Brain microvascular endothelial cell (primary cell): ENCODE results near the gene ERBB4.

Experiments used
- DNase-seq: peaks from one replicate; pipeline ENCODE4 v3.0.0-alpha.2; 2020
- H3K27ac ChIP-seq: fragments of 250-450 bp; sonication (Bioruptor Pico); 2 replicates; pipeline ENCODE4 v1.5.1; 2020; ENCODE audit warnings: mild to moderate bottlenecking, moderate library complexity
- H3K27me3 ChIP-seq: fragments of 250-450 bp; sonication (Bioruptor Pico); replicated peaks from 2 replicates; pipeline ENCODE4 v1.5.1; 2020; ENCODE audit warnings: mild to moderate bottlenecking
- H3K36me3 ChIP-seq: fragments of 250-450 bp; sonication (Bioruptor Pico); replicated peaks from 2 replicates; pipeline ENCODE4 v1.5.1; 2020; ENCODE audit warnings: mild to moderate bottlenecking
- H3K4me3 ChIP-seq: 2 replicates; pipeline ENCODE4 v1.5.1; 2011; ENCODE audit warnings: low read depth, mild to moderate bottlenecking, control low read depth, low read length, moderate library complexity
- in situ Hi-C: cut with HindIII; loops from 2 replicates; pipeline ENCODE4 v1.10.0; 2017; ENCODE audit warnings: low sequenced_read_pairs, low pct_ligation_motif_present
- TF ChIP-seq, protein P1 (sequence below): IDR thresholded peaks from 2 replicates; pipeline ENCODE4 v1.5.1; 2011; ENCODE audit warnings: low read depth, mild to moderate bottlenecking, moderate library complexity, low read length, control low read depth, inconsistent platforms; ENCODE audit errors: missing control alignments

Gene ERBB4

DNA sequence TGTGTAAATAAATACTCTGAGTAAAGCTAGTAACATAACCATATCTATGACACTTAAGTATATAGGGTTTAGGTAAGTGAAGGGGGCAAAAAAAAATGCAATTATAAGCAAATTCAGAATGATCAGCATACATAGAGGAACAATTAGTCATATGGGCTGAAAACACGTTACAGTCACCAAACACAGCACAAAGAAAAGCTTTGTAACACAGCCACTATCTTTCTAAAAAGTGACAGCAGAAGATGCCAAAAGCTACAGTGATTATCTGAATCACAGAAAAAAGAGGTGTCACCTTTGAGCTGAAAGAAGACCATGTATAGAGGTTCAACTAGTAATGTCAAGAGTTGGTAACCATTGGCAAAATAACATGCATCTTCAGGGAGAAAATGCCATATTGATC lies 115.5 kb downstream of the ERBB4 start:
- no peak overlapping the region for H3K27ac ChIP-seq
- TF ChIP-seq, protein P1, sequence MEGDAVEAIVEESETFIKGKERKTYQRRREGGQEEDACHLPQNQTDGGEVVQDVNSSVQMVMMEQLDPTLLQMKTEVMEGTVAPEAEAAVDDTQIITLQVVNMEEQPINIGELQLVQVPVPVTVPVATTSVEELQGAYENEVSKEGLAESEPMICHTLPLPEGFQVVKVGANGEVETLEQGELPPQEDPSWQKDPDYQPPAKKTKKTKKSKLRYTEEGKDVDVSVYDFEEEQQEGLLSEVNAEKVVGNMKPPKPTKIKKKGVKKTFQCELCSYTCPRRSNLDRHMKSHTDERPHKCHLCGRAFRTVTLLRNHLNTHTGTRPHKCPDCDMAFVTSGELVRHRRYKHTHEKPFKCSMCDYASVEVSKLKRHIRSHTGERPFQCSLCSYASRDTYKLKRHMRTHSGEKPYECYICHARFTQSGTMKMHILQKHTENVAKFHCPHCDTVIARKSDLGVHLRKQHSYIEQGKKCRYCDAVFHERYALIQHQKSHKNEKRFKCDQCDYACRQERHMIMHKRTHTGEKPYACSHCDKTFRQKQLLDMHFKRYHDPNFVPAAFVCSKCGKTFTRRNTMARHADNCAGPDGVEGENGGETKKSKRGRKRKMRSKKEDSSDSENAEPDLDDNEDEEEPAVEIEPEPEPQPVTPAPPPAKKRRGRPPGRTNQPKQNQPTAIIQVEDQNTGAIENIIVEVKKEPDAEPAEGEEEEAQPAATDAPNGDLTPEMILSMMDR: no peak
- in situ Hi-C loops: no loop called here
- H3K36me3 ChIP-seq: no peaks in the 10 kb centered on the region
- no peaks in the 10 kb centered on the region for H3K27me3 ChIP-seq
- DNase-seq: no peak
- H3K4me3 ChIP-seq: no peak overlapping the region

DNA sequence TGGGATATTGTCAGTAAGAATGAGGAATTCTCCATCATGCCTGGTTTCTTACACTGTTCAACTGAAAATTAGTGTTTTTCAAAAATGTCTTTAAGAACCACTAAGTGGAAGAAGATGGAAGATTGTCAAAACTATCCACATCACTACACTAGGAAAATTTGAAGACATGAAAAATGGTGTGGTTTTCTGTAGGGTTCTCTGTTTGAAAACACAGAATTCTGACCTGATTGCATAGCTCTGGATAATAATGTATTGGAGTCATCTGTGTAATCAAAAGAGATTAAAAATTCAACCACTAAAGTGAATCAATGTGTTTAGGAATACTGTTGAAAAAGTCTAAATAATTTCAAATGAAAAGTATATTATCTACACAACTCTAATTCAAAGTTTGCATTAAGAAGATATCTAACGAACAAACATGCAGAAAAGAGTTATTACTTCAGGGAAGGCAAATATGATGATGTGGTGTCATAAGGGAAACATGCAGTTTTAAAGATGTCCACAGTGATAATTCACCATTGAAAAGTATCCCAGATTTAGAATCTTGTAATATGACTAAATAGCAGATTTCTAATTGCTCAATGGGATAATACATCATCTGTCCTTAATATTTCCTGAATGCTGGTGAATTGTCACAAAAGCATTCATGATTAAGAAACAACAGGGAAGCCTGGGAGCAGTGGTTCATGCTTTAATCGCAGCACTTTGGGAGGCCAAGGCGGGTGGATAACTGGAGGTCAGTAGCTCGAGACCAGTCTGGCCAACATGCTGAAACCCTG lies 116.9 kb downstream of the ERBB4 start:
- in situ Hi-C loops: no loop called here

DNA sequence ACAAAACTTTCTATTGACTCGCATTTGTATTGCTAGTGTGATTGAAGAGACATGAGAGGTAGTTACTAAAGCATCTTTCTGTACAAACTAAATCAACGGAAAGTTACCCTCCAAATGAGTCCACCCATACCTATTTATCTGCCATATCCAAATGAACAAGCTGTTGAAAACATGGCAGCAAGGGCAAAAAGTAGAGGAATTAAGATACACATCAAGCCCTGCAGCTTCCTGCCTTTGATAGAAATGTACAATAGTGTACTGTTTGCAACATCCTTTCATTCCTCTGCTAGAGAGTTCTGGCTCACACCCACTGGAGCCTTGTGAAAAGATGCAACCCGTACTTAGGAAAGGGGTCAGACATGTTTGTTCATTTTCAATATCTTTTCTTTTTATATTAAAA lies 122.5 kb downstream of the ERBB4 start:
- Histone ChIP-seq H3K36me3 (no peaks in the 10 kb centered on the region), H3K27ac (no peak overlapping the region), H3K27me3 (no peaks in the 10 kb centered on the region), H3K4me3 (no peak overlapping the region)
- TF ChIP-seq, protein P1: no peak
- in situ Hi-C loops: no loop called here
- DNase-seq: no peak

More for the DNA sequence above, 116.9 kb downstream of the ERBB4 start:
- peak; percentile 15 for DNase-seq
- no peaks in the 10 kb centered on the region for H3K36me3 ChIP-seq
- no peak overlapping the region for H3K4me3 ChIP-seq
- TF ChIP-seq, protein P1: no peak
- H3K27ac ChIP-seq: no peak overlapping the region
- no peaks in the 10 kb centered on the region for H3K27me3 ChIP-seq

DNA sequence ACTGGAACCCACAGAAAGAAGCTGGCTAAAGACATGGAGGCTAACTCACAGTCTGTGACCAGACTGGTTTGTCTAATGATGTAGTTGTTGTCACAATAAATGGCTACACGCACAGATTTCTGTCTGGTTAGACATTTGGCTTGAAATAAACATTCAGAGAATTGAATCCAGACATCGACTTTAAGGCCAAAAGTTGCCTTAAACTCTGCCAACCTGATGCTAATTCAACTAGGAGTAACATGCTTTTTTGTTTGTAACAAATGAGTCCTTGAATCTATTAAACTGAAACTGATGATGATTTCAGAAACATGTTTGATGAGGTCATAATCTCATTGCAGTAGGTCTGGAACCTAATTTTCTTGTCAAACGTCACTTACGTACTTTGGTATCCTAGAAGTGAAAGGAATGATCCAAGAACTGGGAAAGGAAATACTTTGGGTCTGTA lies 123.8 kb downstream of the ERBB4 start:
- no peak for DNase-seq
- Histone ChIP-seq H3K4me3 (no peak overlapping the region), H3K27me3 (no peaks in the 10 kb centered on the region), H3K36me3 (no peaks in the 10 kb centered on the region), H3K27ac (no peak overlapping the region)
- in situ Hi-C loops: no loop called here
- TF ChIP-seq, protein P1: no peak

DNA sequence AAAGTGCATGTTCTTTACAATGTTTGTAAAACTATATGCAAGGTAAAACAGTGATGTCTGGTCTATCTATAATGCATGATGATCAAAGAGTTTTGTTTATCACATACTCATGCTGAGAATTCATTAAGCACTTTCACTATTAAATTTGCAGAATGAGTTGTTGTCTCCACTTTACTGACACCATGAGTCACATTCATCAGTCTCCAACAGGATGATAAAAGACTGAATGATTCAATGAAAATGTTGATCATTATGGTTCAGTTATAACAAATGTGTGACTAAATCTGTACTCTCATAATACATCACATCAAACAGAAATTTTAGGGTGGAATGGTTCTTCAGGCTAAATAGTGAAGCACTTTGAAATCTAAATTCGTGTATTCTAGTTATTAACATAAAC lies 129.0 kb downstream of the ERBB4 start:
- in situ Hi-C loops: no loop called here
- H3K36me3 ChIP-seq: no peaks in the 10 kb centered on the region
- TF ChIP-seq, protein P1: no peak
- no peak for DNase-seq
- no peak overlapping the region for H3K4me3 ChIP-seq
- no peak overlapping the region for H3K27ac ChIP-seq
- H3K27me3 ChIP-seq: no peaks in the 10 kb centered on the region

DNA sequence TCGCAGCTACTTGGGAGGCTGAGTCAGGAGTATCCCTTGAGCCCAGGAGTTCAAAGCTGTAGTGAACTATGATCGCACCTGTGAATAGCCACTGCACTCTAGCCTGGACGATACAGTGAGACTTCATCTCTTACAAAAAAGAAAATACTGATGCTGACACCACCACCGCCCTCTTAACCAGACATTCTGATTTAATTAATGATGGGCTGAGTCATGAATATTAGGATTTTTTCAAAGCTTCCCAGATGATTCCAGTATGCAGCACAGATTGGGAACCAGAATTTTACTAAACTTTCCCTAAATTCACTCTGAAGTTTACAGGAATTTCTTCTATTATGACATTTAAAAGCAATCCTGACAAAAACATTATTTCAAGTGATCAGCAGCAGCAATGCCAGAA lies 130.1 kb downstream of the ERBB4 start:
- Histone ChIP-seq H3K4me3 (no peak overlapping the region), H3K36me3 (no peaks in the 10 kb centered on the region), H3K27ac (no peak overlapping the region), H3K27me3 (no peaks in the 10 kb centered on the region)
- TF ChIP-seq, protein P1: no peak
- in situ Hi-C loops: no loop called here
- no peak for DNase-seq
